Spinal cord (tissue), 10 donors: ENCODE data around the gene AGMAT. TPM values are rescaled to one million over a fixed set of nuclear protein-coding genes. Genes with fewer than 3 reads are reported as not detected.

Experiments used
- DNase-seq, 6 donors: peaks; one replicate each; pipeline versions ENCODE4 v3.0.0 to v3.0.0-alpha.2; 2013 to 2015; ENCODE audit warnings: low spot score in 6 of 6, low read depth in 4 of 6
- H3K27ac ChIP-seq: one replicate; pipeline ENCODE4 v1.5.1; 2013; ENCODE audit warnings: low read depth, low read length, control low read depth
- H3K27me3 ChIP-seq: one replicate; pipeline ENCODE4 v1.6.1; 2013; ENCODE audit warnings: low read length; ENCODE audit not compliant: control insufficient read depth, insufficient read depth
- H3K36me3 ChIP-seq: one replicate; pipeline ENCODE4 v1.6.1; 2013; ENCODE audit warnings: low read length; ENCODE audit not compliant: control insufficient read depth, insufficient read depth
- H3K4me1 ChIP-seq: one replicate; pipeline ENCODE4 v1.6.1; 2013; ENCODE audit warnings: low read length; ENCODE audit not compliant: control insufficient read depth, insufficient read depth
- H3K4me3 ChIP-seq: one replicate; pipeline ENCODE4 v1.5.1; 2013; ENCODE audit warnings: low read depth, low read length, control low read depth
- H3K9me3 ChIP-seq: one replicate; pipeline ENCODE4 v1.6.1; 2013; ENCODE audit warnings: low read length; ENCODE audit not compliant: control insufficient read depth, insufficient read depth
- WGBS: methylation state at CpG from one replicate; pipeline ENCODE4 v1.1.5; 2013; ENCODE audit warnings: missing lambda C conversion rate; ENCODE audit not compliant: insufficient coverage; 5-methylcytosine and 5-hydroxymethylcytosine counted together
- long read RNA-seq, 4 donors: transcript quantifications; one replicate each; lab custom pipeline, GENCODE V29; 2026
- polyA plus RNA-seq, 2 donors: library from polyadenylated mRNA; unstranded; fragments of 120-200 nt; gene quantifications; one replicate each; pipeline ENCODE4 v1.2.1, GENCODE V29; 2013; ENCODE audit not compliant: insufficient read length in 2 of 2
- total RNA-seq, 2 donors: library from RNA; depleted of rRNA in 1 of 2; stranded (reverse); fragments of 120-200 nt in 1 of 2; fragments of >200 nt in 1 of 2; gene quantifications; one replicate each; pipeline versions ENCODE4 v1.2.3 to v1.2.4, GENCODE V29; 2013 to 2014
- donor health status: healthy.

The AGMAT gene, protein sequence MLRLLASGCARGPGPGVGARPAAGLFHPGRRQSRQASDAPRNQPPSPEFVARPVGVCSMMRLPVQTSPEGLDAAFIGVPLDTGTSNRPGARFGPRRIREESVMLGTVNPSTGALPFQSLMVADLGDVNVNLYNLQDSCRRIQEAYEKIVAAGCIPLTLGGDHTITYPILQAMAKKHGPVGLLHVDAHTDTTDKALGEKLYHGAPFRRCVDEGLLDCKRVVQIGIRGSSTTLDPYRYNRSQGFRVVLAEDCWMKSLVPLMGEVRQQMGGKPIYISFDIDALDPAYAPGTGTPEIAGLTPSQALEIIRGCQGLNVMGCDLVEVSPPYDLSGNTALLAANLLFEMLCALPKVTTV
- total RNA-seq (1 to 10 TPM in 1 of 2 donors, under 1 TPM in 1; 0.83 to 2.6 TPM), polyA plus RNA-seq (1 to 10 TPM; 1.5 to 1.9 TPM)
- long read RNA-seq, donor 1: 0 reads
- long read RNA-seq, donor 2, partial matches to known transcripts: 0 of 1 reads
- long read RNA-seq, donor 2, other reads (novel, unspliced or antisense): 0 of 1 reads
- long read RNA-seq, donor 3: 0 reads
- long read RNA-seq, donor 4: 0 reads

DNA sequence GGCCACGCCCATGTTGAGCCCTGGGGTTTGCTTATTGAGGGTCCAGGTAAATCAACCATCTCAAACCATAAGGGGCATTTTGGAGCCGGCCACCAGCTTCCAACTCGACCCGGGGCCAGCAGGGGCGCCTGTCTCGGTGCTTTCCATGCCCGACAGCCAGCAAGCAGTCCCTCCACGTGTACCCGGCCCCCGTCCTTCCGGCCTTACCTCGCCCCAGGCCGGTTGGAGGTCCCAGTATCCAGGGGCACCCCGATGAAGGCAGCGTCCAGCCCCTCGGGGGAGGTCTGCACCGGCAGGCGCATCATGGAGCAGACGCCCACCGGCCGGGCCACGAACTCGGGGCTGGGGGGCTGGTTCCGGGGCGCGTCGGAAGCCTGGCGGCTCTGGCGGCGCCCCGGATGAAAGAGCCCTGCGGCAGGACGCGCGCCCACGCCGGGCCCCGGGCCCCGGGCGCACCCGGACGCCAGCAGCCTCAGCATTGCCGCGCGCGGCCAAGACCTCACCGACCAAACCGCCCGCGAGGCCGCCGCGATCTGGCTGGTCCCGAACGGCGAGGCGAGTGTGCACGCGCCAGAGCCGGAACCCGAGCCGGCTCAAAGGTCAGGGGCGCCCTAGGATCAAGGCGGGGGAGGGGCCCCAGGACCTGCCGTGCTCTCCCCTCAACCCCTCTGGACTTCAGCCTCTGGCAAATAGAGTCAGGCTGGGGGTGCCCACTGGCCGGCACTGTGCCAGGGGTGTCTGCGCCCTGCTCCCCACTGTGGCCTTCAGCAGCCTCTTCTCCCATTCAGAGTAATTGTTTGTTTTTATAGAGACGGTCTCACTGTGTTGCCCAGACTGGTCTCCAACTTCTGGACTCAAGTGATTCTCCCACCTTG, at the start of gene AGMAT:
AGMAT (minus strand) TSS at position 563 of the 875 bp plus-strand sequence; CDS start at position 479, 84 bp downstream.
- peaks cover 9% of the 10 kb centered on the region for H3K4me1 ChIP-seq
- peaks cover 9% of the 10 kb centered on the region for H3K27me3 ChIP-seq
- no peaks in the 10 kb centered on the region for H3K9me3 ChIP-seq
- peak in 2 of 6 donors; percentile 22 to 26 for DNase-seq
- no peak within 1 kb of the TSS for H3K27ac ChIP-seq
- no peaks in the 10 kb centered on the region for H3K36me3 ChIP-seq
- H3K4me3 ChIP-seq: peak within 1 kb of the TSS; percentile 40
- under 1% methylated on average over 66 of the region's 68 CpGs for WGBS

- no peaks in the 10 kb centered on the region for H3K27me3 ChIP-seq
- no peaks in the 10 kb centered on the region for H3K9me3 ChIP-seq
- peaks cover 56% of the 10 kb centered on the region for H3K36me3 ChIP-seq
- DNase-seq: no peak
- H3K4me1 ChIP-seq: no peaks in the 10 kb centered on the region
- no peak overlapping the region for H3K4me3 ChIP-seq
- H3K27ac ChIP-seq: no peak overlapping the region
- WGBS: 97% methylated on average over 7 of the region's 9 CpGs
Observed at GRCh38 chr1:15633756-15634420, 49.0 kb upstream of the AGMAT start.

- Histone ChIP-seq H3K9me3 (no peaks in the 10 kb centered on the region), H3K27ac (peak overlapping the region; percentile 16), H3K27me3 (no peaks in the 10 kb centered on the region), H3K4me1 (no peaks in the 10 kb centered on the region), H3K4me3 (no peak overlapping the region), H3K36me3 (peaks cover 17% of the 10 kb centered on the region)
- no CpG with 5 or more reads among the region's 1 CpG for WGBS
- DNase-seq: no peak
Observed at GRCh38 chr1:15628003-15628402, 43.2 kb upstream of the AGMAT start.

DNA sequence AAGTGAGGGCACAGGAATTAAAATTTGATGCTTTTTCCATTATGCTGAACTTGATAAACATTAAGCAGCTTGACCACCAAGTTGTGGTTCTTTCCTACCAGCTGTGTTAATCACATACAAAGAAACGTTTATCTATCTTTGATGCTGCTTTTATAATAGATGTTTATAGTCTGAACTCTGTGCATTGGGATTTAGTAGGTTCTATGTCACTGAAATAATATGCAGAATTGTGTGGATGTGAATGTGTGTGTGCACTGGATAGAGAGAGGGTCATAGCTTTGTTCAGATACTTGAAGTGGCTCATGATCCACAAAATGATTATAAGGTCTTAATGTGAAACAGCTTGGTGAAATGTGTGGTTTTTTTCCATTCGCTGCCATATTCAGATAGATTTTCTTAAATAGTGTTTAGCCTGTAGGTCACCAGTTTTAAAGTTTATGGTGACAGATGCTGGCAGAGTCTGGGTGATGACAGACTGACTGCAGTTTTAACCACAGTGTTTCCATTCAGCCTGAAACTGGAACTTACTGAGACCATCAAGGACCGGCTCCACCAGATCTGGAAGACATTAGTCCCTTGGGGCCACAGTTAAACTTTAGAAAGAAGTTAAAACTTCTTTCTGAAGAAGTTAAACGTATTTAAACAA, 42.6 kb upstream of the AGMAT start:
- Histone ChIP-seq H3K9me3 (no peaks in the 10 kb centered on the region), H3K4me3 (no peak overlapping the region), H3K36me3 (peaks cover 15% of the 10 kb centered on the region), H3K27me3 (no peaks in the 10 kb centered on the region), H3K27ac (peak overlapping the region; percentile 16), H3K4me1 (no peaks in the 10 kb centered on the region)
- DNase-seq: peak in 2 of 6 donors; percentile 3 to 25
- 100% methylated on average over 1 of the region's 4 CpGs for WGBS

DNA sequence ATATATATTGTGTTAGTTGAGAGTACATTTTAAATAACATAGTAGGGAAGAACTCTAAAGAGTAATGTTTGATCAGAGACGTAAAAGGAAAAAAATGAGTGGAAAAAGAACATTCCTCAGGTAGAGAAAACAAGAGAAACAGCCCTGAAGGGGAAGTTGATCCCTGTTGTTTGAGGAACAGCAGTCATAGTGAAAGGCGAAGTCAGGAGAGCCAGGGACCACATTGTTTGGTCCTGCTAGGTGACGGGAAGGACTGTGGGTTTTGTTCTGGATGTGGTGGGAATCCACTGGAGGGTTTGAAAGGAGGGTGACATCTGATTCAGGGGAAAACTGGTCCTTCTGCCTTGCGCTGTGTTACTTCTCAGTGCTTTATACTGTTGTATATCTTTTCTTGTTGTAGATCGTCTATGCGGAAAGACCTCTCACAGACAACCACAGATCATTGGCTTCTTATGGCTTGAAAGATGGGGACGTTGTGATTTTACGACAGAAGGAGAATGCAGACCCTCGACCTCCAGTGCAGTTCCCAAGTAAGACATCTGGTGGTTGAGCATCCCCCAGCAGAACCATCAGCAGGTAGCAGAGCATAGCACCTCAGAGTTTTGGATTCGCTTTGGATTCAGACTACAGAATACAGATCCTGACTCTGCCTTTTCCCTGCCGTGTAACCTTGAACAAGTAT, 41.6 kb upstream of the AGMAT start:
- Histone ChIP-seq H3K4me3 (no peak overlapping the region), H3K27me3 (no peaks in the 10 kb centered on the region), H3K27ac (peak overlapping the region; percentile 34), H3K9me3 (no peaks in the 10 kb centered on the region), H3K4me1 (no peaks in the 10 kb centered on the region), H3K36me3 (peaks cover 11% of the 10 kb centered on the region)
- WGBS: 68% methylated on average over 7 of the region's 11 CpGs
- DNase-seq: no peak

GRCh38 chr1:15625056-15625917, 40.4 kb upstream of the AGMAT start:
- WGBS: 93% methylated on average over 8 of the region's 13 CpGs
- no peaks in the 10 kb centered on the region for H3K9me3 ChIP-seq
- no peaks in the 10 kb centered on the region for H3K4me1 ChIP-seq
- no peak overlapping the region for H3K27ac ChIP-seq
- no peak overlapping the region for H3K4me3 ChIP-seq
- H3K27me3 ChIP-seq: no peaks in the 10 kb centered on the region
- H3K36me3 ChIP-seq: peaks cover 2% of the 10 kb centered on the region
- no peak for DNase-seq

DNA sequence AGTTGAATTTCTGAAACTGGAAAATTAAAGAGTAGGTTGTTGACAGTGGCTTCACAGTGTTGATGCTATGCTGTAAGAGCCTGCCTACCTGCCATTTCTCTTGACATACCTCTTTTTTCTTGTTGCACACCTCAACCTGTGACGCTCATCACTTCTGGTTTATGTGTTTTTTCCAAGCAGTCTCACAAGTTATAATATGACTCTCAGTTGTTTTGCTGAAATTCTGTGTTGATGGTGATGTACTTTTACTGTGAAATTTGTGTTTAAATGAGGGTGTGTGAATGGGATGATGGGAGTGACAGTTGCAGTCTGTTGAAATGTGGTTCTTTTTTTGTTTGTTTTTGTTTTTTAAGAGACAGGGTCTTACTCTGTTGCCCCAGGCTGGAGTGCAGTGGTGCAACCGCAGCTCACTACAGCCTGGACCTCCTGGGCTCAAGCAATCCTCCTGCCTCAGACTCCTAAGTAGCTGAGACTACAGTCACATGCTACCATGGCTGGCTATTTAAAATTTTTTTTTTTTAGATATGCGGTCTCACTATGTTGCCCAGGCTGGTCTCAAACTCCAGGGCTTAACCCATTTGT, 39.4 kb upstream of the AGMAT start:
- Histone ChIP-seq H3K9me3 (no peaks in the 10 kb centered on the region), H3K4me1 (peaks cover 4% of the 10 kb centered on the region), H3K27ac (no peak overlapping the region), H3K27me3 (no peaks in the 10 kb centered on the region), H3K36me3 (no peaks in the 10 kb centered on the region), H3K4me3 (no peak overlapping the region)
- DNase-seq: no peak
- 100% methylated on average over 1 of the region's 3 CpGs for WGBS

DNA sequence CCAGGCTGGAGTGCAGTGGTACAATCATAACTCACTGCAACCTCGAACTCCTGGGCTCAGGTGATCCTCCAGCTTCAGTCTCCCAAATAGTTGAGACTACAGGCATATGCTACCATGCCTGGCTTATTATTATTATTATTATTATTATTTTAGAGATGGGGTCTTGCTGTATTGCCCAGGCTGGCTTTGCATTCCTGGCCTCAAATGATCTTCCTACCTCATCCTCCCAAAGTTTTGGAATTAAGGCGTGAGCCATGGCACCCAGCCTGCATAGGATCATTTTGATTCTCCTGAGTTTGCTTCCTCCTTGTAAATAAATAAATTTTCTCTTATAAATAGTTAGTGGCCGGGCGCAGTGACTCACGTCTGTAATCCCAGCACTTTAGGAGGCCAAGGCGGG, 38.6 kb upstream of the AGMAT start:
- no peaks in the 10 kb centered on the region for H3K27me3 ChIP-seq
- no peaks in the 10 kb centered on the region for H3K9me3 ChIP-seq
- no peak for DNase-seq
- no CpG with 5 or more reads among the region's 6 CpGs for WGBS
- no peak overlapping the region for H3K4me3 ChIP-seq
- H3K4me1 ChIP-seq: peaks cover 8% of the 10 kb centered on the region
- no peaks in the 10 kb centered on the region for H3K36me3 ChIP-seq
- H3K27ac ChIP-seq: no peak overlapping the region
